GM21825 (cell line): Measurements from ENCODE around the gene SRCIN1.
"Not testable (repeated sequence)": the region's sequence is repeated elsewhere in the genome, so short reads cannot be mapped to it uniquely, and the experiment has no call there.

Experiments
- ATAC-seq: cut with Tn5 transposase; IDR thresholded peaks from one replicate; pipeline ENCODE4 v1.9.1; 2021; ENCODE audit warnings: mild to moderate bottlenecking, moderate library complexity; ENCODE audit not compliant: unreplicated experiment

SRCIN1 gene

GRCh38 chr17:38526526-38526925 is 79.2 kb downstream of the SRCIN1 start:
- not testable (repeated sequence) for ATAC-seq

- ATAC-seq = no peak
These were observed 93.2 kb downstream of the SRCIN1 start for GRCh38 chr17:38512473-38513058.

- no peak for ATAC-seq
These were observed 94.3 kb downstream of the SRCIN1 start for GRCh38 chr17:38511150-38512108.

GRCh38 chr17:38510421-38511149 is 95.2 kb downstream of the SRCIN1 start:
- ATAC-seq = no peak

- no peak for ATAC-seq
These were observed 95.9 kb downstream of the SRCIN1 start for GRCh38 chr17:38509772-38510420.

GRCh38 chr17:38508954-38509771 is 96.6 kb downstream of the SRCIN1 start:
- ATAC-seq = no peak

- ATAC-seq = no peak
These were observed 97.2 kb downstream of the SRCIN1 start for GRCh38 chr17:38508570-38508950.

- no peak for ATAC-seq
These were observed 97.7 kb downstream of the SRCIN1 start for GRCh38 chr17:38507921-38508569.

GRCh38 chr17:38507436-38507835 is 98.3 kb downstream of the SRCIN1 start:
- ATAC-seq = no peak

GRCh38 chr17:38504216-38504615 is 101.5 kb downstream of the SRCIN1 start:
- no peak for ATAC-seq

- ATAC-seq = not testable (repeated sequence)
These were observed 102.4 kb downstream of the SRCIN1 start for GRCh38 chr17:38503286-38503913.

- not testable (repeated sequence) for ATAC-seq
These were observed 104.0 kb downstream of the SRCIN1 start for GRCh38 chr17:38501718-38502117.

GRCh38 chr17:38499230-38499629 is 106.5 kb downstream of the SRCIN1 start:
- ATAC-seq = not testable (repeated sequence)

- ATAC-seq = no peak
These were observed 107.4 kb downstream of the SRCIN1 start for GRCh38 chr17:38498353-38498752.

GRCh38 chr17:38497656-38498055 is 108.1 kb downstream of the SRCIN1 start:
- ATAC-seq = not testable (repeated sequence)

- ATAC-seq = not testable (repeated sequence)
These were observed 111.6 kb downstream of the SRCIN1 start for GRCh38 chr17:38494152-38494551.

GRCh38 chr17:38492067-38493040 is 113.4 kb downstream of the SRCIN1 start:
- ATAC-seq = not testable (repeated sequence)
